Measurements from ENCODE around the gene DCK.

GRCh38 chr4:71008196-71008595 is 14.7 kb downstream of the DCK start:
- TF ChIP-seq, protein P1, sequence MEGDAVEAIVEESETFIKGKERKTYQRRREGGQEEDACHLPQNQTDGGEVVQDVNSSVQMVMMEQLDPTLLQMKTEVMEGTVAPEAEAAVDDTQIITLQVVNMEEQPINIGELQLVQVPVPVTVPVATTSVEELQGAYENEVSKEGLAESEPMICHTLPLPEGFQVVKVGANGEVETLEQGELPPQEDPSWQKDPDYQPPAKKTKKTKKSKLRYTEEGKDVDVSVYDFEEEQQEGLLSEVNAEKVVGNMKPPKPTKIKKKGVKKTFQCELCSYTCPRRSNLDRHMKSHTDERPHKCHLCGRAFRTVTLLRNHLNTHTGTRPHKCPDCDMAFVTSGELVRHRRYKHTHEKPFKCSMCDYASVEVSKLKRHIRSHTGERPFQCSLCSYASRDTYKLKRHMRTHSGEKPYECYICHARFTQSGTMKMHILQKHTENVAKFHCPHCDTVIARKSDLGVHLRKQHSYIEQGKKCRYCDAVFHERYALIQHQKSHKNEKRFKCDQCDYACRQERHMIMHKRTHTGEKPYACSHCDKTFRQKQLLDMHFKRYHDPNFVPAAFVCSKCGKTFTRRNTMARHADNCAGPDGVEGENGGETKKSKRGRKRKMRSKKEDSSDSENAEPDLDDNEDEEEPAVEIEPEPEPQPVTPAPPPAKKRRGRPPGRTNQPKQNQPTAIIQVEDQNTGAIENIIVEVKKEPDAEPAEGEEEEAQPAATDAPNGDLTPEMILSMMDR (IDR thresholded peaks at IDR 0.05), result no peak
- TF ChIP-seq EZH2phosphoT487 (IDR thresholded peaks at IDR 0.05), result no peak
- TF ChIP-seq EZH2 (IDR thresholded peaks at IDR 0.05), result no peak
